Measurements from ENCODE around the gene SMYD3. TPM values are rescaled to one million over a fixed set of nuclear protein-coding genes. Genes with fewer than 3 reads are reported as not detected.

SMYD3 gene
- total and polyA plus RNA-seq, 2 of the 13 experiments (the other 11 are each of a cell fraction or from before 2014, with no cell fraction given) = 27.7 to 35.8 TPM

DNA sequence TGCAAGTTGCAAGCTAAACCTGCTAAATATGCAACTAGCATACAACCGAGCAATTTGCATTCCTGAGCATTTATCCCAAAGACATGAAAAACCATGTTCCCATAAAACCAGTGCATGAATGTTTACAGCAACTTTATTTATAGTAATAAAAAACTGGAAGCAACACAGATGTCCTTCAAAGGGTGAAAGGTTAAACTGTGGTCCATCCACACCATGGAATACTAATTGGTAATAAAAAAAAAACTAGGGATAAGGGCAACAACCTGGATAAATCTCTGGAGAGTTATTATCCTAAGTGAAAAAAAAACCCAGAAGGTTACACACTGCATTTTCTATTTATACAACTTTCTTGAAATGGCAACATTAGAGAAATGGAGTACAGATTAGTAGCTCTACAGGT, 474.1 kb downstream of the SMYD3 start:
- ATAC-seq = no peak
- DNase-seq (ENCODE audit: low spot score) = no peak
- Histone ChIP-seq H3K79me2 (ENCODE audit: insufficient read depth, low read length) (no peaks in the 10 kb centered on the region), H2AFZ (ENCODE audit: low read length) (no peak overlapping the region), H3K4me2 (ENCODE audit: low read depth, low read length) (no peak overlapping the region), H3K36me3 (replicated peaks in 1 of 2; ENCODE audit: control insufficient read depth in 1 of 2, insufficient read depth in 2 of 2, low read length in 2 of 2) (no peaks in the 10 kb centered on the region), H3K9me3 (ENCODE audit: low read length) (no peaks in the 10 kb centered on the region), H3K9ac (ENCODE audit: insufficient read depth, low read depth, low read length) (no peak overlapping the region), H3K27me3 (ENCODE audit: control insufficient read depth in 1 of 2, insufficient read depth in 2 of 2, low read length in 2 of 2) (no peaks in the 10 kb centered on the region), H3K4me1 (ENCODE audit: insufficient read depth, low read length) (peaks cover 14% of the 10 kb centered on the region), H3K4me3 (replicated peaks in 1 of 3; ENCODE audit: insufficient read depth in 1 of 3, low read depth in 2 of 3, low read length in 3 of 3) (no peak overlapping the region), H3K27ac (ENCODE audit: extremely low read length, insufficient read depth, low read length) (no peak overlapping the region), H4K20me1 (ENCODE audit: insufficient read depth, low read length) (no peaks in the 10 kb centered on the region)
- WGBS (ENCODE audit: low lambda C conversion rate) = 95% methylated on average over 1 of the region's 1 CpG
- ChIA-PET POLR2A (no interaction called here), CTCF (ENCODE audit: low intra/inter-chr PET ratio, low total read pairs) (no interaction called here)
- no peak for FAIRE-seq
- in situ Hi-C loops (cut with HindIII; ENCODE audit: extremely low pct_ligation_motif_present, low pct_unique_long_range_greater_than_20kb) (no loop called here), intact Hi-C loops (cut with micrococcal nuclease; ENCODE audit: unreplicated experiment) (no loop called here)
- no TSS peak for BruUV-seq (replicated peaks)
- TF ChIP-seq CHD2 (IDR thresholded peaks at IDR 0.05; ENCODE audit: low read depth, low read length) = no peak
- no peak for TF ChIP-seq MXI1 (IDR thresholded peaks at IDR 0.05; ENCODE audit: borderline replicate concordance, low read depth, low read length)
- no peak for TF ChIP-seq NFE2 (CRISPR knock-in tag; IDR thresholded peaks at IDR 0.05)
- TF ChIP-seq, protein P1, sequence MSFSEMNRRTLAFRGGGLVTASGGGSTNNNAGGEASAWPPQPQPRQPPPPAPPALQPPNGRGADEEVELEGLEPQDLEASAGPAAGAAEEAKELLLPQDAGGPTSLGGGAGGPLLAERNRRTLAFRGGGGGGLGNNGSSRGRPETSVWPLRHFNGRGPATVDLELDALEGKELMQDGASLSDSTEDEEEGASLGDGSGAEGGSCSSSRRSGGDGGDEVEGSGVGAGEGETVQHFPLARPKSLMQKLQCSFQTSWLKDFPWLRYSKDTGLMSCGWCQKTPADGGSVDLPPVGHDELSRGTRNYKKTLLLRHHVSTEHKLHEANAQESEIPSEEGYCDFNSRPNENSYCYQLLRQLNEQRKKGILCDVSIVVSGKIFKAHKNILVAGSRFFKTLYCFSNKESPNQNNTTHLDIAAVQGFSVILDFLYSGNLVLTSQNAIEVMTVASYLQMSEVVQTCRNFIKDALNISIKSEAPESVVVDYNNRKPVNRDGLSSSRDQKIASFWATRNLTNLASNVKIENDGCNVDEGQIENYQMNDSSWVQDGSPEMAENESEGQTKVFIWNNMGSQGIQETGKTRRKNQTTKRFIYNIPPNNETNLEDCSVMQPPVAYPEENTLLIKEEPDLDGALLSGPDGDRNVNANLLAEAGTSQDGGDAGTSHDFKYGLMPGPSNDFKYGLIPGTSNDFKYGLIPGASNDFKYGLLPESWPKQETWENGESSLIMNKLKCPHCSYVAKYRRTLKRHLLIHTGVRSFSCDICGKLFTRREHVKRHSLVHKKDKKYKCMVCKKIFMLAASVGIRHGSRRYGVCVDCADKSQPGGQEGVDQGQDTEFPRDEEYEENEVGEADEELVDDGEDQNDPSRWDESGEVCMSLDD (CRISPR knock-in tag; IDR thresholded peaks at IDR 0.05; ENCODE audit: borderline replicate concordance) = no peak
- TF ChIP-seq ZNF782 (CRISPR knock-in tag; IDR thresholded peaks at IDR 0.05; ENCODE audit: borderline replicate concordance) = no peak
- no peak for TF ChIP-seq RARG (CRISPR knock-in tag; IDR thresholded peaks at IDR 0.05; ENCODE audit: low read depth)
- no peak for TF ChIP-seq ZNF446 (CRISPR knock-in tag; IDR thresholded peaks at IDR 0.05)
- TF ChIP-seq, protein P2, sequence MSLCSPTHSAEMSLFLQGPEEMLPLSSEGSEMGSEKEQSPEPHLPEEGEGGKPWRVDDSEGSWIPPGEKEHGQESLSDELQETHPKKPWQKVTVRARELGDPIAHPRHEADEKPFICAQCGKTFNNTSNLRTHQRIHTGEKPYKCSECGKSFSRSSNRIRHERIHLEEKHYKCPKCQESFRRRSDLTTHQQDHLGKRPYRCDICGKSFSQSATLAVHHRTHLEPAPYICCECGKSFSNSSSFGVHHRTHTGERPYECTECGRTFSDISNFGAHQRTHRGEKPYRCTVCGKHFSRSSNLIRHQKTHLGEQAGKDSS (CRISPR knock-in tag; IDR thresholded peaks at IDR 0.05; ENCODE audit: borderline replicate concordance, low read depth) = no peak
- TF ChIP-seq IKZF4 (CRISPR knock-in tag; IDR thresholded peaks at IDR 0.05; ENCODE audit: borderline replicate concordance, low read depth, not compliant biosample characterization) = no peak
- no peak for TF ChIP-seq ZNF577 (CRISPR knock-in tag; IDR thresholded peaks at IDR 0.05; ENCODE audit: borderline replicate concordance, low read depth)
- no peak for TF ChIP-seq ZNF33B (CRISPR knock-in tag; IDR thresholded peaks at IDR 0.05)
- TF ChIP-seq ZNF781 (CRISPR knock-in tag; IDR thresholded peaks at IDR 0.05; ENCODE audit: borderline replicate concordance, not compliant biosample characterization) = no peak
- TF ChIP-seq, protein P3, sequence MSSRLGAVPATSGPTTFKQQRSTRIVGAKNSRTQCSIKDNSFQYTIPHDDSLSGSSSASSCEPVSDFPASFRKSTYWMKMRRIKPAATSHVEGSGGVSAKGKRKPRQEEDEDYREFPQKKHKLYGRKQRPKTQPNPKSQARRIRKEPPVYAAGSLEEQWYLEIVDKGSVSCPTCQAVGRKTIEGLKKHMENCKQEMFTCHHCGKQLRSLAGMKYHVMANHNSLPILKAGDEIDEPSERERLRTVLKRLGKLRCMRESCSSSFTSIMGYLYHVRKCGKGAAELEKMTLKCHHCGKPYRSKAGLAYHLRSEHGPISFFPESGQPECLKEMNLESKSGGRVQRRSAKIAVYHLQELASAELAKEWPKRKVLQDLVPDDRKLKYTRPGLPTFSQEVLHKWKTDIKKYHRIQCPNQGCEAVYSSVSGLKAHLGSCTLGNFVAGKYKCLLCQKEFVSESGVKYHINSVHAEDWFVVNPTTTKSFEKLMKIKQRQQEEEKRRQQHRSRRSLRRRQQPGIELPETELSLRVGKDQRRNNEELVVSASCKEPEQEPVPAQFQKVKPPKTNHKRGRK (CRISPR knock-in tag; IDR thresholded peaks at IDR 0.05) = no peak
- TF ChIP-seq CCDC6 (CRISPR knock-in tag; IDR thresholded peaks at IDR 0.05) = no peak
- TF ChIP-seq GATAD2A (CRISPR knock-in tag; IDR thresholded peaks at IDR 0.05) = no peak
- no peak for TF ChIP-seq HOXA7 (CRISPR knock-in tag; IDR thresholded peaks at IDR 0.05)
